ENCODE data around the gene SMS.

DNA sequence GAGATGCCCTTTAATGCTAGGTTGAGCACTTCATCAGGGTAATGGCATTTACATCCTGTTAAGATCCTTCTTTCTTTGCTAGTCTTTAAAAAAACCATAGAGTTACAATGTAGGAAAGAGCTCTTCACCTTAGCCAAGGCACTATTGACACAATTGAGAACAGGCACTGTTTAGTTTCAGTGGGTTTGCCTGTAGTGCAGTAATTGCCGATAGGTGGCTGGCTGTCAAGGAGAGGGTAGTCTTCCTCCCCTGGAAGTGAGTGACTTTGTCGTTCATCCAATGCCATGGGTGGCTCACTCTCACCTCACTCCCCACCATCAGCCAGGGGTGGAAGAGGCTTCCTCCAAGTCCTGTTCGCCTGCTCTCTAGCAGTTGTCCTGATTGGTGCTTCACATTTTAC is 34.7 kb downstream of the SMS start:
- no peak for TF ChIP-seq CTCF (IDR thresholded peaks at IDR 0.05)
- TF ChIP-seq EP300 (IDR thresholded peaks at IDR 0.05), result no peak
- no peak for TF ChIP-seq POLR2A (IDR thresholded peaks at IDR 0.05)
